T-helper 1 cell (primary cell): ENCODE data around the gene GNG7.
A peak's percentile ranks its signal among the peaks of the same experiment; 100 is the strongest.

Experiments
- DNase-seq, 5 donors: peaks; one replicate each; pipeline ENCODE4 v3.0.0-alpha.2; 2012 to 2020
- total RNA-seq, 4 donors: gene quantifications; one replicate each; lab custom pipeline; 2026; lab: John Stamatoyannopoulos, UW

The GNG7 gene
- 0.54 to 3.9 (median 2.9) reads per million in 4 donors for total RNA-seq

DNA sequence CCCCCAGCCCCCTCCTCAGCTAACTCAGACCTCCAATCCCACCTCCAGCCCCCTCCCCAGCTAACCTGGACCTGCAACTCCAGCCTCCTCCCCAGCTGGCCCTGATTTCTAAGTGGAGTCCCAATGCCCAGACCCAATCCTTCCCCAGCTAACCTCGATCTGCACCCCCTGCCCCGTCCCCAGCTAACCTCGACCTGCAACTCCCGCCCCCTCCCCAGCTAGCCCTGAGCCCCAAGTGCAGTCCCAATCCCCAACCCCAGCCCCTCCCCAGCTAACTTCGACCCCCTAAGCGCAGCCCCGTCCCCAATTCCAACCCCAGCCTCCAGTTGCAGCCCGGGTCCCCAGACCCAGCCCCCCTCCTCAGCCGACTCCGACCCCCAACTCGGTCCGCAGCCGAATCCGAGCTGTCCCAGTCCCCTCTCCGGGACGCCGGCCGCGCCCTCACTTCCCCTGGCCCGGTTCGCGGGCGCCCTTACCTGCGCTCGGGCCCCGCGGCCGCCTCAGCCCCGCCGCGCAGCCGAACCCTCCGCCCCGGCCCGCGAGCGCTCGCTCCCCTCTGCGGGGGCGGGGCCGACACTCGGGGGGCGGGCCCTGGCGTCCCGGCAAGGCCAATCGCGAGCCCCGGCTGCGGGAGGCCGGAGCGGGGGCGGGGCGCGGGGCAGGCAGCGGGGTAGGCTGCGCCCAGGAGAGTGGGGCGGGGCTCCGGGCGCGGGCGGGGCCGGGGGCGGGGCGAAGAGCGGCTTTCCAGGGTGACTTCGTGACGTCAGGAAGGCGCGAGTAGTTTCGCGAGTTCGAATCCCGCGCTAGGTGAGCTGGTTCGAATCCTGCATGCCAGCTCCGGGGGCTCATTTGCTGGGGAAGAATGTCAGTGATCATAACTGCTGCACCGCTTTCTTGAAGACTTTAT, at the start of gene GNG7:
TSS of gene GNG7 (minus strand) at position 525 of the 907 bp plus-strand sequence. CDS start 182,006 bp downstream, outside the sequence.
- peak; percentile 86 to 97 (median 93) for DNase-seq

- DNase-seq, result no peak
Observed at GRCh38 chr19:2751438-2751830, 48.9 kb upstream of the GNG7 start.

DNA sequence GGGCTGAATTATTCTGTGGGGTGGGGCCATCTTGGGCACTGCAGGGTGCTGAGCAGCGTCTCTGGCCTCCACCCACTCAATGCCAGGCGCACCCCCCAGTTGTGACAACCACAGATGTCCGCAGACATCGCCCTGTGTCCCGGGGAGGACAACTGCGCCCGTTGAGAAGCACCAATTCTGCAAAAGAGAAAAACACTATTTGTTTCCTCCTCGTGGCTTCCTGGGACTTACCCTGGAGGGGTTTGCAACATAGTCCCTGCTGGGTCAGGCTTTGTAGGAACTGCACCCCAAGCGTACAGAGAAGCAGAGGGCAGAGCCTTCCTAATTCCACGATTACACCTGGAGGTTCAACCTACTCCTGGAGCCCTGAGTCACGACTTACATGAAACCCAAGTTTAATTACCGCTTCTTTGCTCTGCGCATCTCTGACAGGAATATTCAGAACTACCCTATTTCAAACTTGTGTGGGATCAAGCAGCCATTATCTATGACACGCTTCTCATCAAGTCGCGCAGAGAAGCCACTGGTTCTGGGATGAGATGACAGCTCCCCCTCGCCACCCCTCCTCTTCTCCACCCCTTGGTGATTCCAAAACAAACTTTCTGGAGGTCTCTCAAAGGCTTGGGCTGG, 48.4 kb upstream of the GNG7 start:
- DNase-seq, result no peak

- no peak for DNase-seq
Observed at GRCh38 chr19:2747349-2747748, 44.9 kb upstream of the GNG7 start.

GRCh38 chr19:2744113-2744512, 41.6 kb upstream of the GNG7 start:
- DNase-seq, result no peak

GRCh38 chr19:2743099-2743498, 40.6 kb upstream of the GNG7 start:
- no peak for DNase-seq

GRCh38 chr19:2740314-2740656, 37.8 kb upstream of the GNG7 start:
- DNase-seq, result no peak

- peak; percentile 96 to 98 (median 97) for DNase-seq
Observed at GRCh38 chr19:2739602-2740313, 37.3 kb upstream of the GNG7 start, which contains the start of gene SLC39A3. SLC39A3 (minus strand) TSS chr19:2740017; CDS start chr19:2737257, 2,760 bp downstream.

DNA sequence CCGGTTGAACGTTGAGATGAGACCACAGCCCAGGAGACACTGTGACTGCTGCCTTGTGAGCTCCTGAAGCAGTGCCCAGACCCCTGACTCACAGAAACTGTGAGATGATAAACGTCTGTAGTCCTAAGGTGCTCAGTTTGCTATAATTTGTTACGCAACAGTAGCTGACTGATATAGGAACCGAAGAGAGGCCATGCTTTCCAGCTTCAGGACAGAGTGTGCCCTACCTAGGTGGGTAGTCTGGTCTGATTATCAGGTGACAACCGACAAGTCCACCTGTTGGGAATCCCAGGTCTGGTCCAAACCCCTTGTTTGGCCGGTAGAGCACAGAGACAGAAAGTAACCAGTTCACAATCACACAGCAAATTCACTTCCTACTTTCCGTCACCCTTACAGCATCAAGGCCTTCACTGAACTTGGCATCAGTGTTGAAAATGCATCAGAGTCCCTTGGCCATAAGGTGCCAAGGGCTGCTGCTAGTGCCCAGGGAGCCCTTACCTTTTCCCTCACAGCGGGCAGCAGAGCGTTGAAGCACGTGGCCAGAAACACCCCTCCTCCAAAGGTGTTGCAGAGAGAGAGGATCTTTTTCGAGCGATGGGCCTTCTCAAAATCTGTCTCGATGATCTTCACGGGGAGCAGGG, 34.2 kb upstream of the GNG7 start:
- DNase-seq, result no peak

GRCh38 chr19:2735374-2735773, 32.9 kb upstream of the GNG7 start:
- DNase-seq, result no peak

- no peak for DNase-seq
Observed at GRCh38 chr19:2734589-2735288, 32.2 kb upstream of the GNG7 start.

DNA sequence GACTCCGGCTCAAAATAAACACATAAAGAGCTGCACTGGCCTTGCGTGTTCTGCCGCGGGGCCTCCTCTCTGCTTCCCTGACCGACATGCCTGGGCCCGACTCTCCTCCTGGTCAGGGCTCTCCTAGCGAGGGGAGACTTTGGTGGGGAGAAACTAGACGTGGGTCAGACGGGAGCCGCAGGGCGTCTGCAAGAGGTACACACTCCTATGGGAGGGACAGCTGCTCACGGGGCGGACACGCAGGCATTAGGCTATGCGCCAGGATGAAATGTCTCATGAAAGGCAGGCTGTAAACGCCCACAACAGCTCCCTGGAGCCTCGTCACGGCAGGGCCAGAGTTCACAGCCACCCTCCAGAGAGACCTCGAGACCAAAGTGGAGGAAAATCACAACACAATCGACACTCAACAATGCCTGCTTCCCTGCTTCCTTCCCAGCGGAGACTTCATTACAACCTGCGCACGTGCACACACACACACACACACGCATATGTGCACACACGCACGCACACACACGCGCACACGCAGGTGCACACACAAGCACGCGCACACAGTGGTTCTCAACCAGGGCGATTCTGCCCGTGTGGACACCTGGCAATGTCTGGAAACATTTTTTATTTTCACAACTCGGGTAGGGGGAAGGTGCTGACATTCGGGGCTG, 31.6 kb upstream of the GNG7 start:
- no peak for DNase-seq

DNA sequence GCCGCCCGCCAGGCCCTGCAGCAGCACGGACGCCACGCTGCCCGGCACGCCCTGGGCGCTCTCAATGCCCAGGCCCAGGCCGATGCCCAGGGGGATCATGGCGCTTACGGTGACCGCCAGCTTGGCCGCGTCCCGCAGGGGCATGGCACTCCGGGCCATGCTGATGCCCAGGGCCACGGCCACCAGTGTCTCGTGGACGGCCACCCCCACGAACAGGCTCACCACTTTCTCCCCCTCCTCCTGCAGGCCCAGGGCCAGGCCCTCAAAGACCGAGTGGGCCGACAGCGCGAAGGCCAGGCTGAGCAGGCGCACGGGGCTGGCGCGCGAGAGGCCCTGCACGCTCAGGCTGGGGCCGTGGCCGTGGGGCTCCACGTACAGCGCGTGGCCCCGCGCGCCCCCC, 30.4 kb upstream of the GNG7 start:
- DNase-seq, result no peak

GRCh38 chr19:2732157-2732725, 29.7 kb upstream of the GNG7 start:
- no peak for DNase-seq

DNA sequence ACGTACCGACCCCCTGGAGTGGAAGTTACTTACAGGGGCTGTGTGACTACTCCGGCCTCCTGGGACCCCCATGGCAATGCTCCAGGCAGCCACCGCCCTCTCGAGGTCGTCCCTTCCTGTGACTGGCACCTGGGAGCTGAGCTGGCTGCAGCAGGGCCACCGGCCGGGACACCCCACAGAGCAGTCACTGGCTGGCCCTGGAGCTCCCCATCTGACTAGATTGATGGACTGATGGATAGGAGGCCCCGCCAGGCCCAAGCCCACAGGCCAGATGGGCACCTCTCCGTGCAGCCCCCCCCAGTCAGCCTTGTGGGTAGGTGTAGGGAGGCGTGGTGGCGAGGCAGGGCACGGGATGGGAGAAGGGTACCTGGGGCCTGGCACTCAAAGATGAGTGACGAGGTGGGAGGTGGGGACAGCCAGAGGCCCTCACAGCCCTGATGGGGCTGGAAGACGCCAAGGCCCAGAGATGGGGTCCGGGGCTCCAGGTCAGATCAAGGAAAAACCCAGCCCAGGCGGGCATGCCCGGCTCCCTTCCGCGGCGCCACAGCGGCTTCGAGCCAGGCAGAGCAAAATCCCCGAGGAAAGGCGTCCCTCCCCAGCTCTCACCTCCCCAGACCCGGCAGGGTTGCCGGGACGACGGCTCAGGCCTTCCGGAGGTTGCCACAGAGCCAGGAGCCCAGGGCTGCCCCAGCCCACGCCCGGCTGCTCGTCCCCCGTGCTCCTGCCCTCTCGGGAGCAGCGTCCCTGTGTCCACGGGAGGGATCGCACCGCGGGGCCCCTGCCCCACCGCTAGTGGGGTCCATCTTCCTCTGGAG, 28.9 kb upstream of the GNG7 start:
- DNase-seq, result no peak

- DNase-seq, result no peak
Observed at GRCh38 chr19:2729943-2730818, 27.7 kb upstream of the GNG7 start.

DNA sequence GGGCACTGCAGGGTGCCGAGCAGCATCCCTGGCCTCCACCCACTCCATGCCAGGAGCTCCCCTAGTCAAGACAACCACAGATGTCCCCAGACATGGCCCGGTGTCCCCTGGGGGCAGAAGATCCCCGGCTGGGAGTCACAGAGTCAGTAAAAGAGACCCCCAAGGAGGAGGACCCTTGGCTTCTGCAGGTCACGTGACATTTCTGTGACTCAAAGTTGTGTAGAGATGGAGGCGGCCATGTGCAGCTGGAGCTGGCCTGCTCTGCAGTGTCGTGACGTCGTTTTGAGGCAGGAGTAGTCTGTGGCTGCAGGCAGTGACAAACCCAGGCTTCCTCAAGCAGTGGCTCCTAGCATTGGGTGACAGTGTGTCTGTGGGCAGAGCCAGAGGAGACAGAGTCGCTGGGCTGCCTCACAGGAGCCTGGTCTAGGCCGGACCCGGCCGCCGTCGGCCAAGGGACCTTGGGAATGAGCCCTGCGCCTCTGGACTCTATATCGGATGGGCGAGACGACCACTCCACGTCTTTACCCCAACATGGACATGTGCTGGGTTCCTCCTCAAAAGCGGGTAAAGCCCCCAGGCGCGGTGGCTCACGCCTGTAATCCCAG, 26.4 kb upstream of the GNG7 start:
- DNase-seq, result no peak

DNA sequence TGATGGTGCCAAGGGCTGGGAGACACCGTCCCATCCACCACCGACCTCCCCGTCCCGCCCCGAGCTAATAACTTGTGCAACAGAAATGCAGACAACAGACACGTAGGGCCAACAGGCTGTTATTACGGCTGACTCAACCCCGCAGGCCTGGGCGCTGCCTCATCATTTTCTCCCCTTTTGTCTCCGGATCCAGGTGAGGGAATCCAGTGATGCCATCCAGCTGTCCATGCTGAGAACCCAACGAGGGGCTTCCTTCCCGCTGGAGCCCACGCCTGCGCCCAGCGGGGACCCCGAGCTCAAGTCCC, 25.1 kb upstream of the GNG7 start:
- no peak for DNase-seq
